Vagina (tissue), 2 donors: ENCODE data around the gene ERCC6L. TPM values are rescaled to one million over a fixed set of nuclear protein-coding genes. Genes with fewer than 3 reads are reported as not detected.

Experiments
- DNase-seq, 2 donors: peaks; one replicate each; pipeline ENCODE4 v3.0.0-alpha.2; 2017; ENCODE audit errors: extremely low spot score in 2 of 2
- H3K27ac ChIP-seq: fragments of 200-600 bp; sonication (generic); one replicate; pipeline ENCODE4 v1.5.1; 2019
- H3K27me3 ChIP-seq: fragments of 200-600 bp; sonication (generic); one replicate; pipeline ENCODE4 v1.5.1; 2019
- H3K36me3 ChIP-seq, 2 donors: fragments of 200-600 bp; sonication (generic); one replicate each; pipeline ENCODE4 v1.5.1; 2017 to 2019
- H3K4me1 ChIP-seq: fragments of 200-600 bp; sonication (generic); one replicate; pipeline ENCODE4 v1.5.1; 2019
- H3K4me3 ChIP-seq, 2 donors: fragments of 200-600 bp; sonication (generic); 1 replicate in 1 of 2; 2 replicates in 1 of 2; pipeline ENCODE4 v1.5.1; 2016 to 2019
- H3K9me3 ChIP-seq: fragments of 200-600 bp; sonication (generic); one replicate; pipeline ENCODE4 v1.5.1; 2019
- POLR2A ChIP-seq, 2 donors: fragments of 450-650 bp; IDR thresholded peaks; one replicate each; pipeline ENCODE4 v1.6.1; 2017; ENCODE audit warnings: antibody characterized with exemption in 2 of 2, mild to moderate bottlenecking in 2 of 2, moderate library complexity in 2 of 2
- POLR2AphosphoS5 ChIP-seq, 2 donors: sonication (generic); formaldehyde crosslinking; IDR thresholded peaks; one replicate each; pipeline ENCODE4 v1.9.0; 2017; ENCODE audit warnings: antibody characterized with exemption in 2 of 2, mild to moderate bottlenecking in 2 of 2, low read depth in 1 of 2; ENCODE audit not compliant: insufficient read depth in 1 of 2
- intact Hi-C: fragments of 100-400 bp; cut with DNase I; formaldehyde crosslinking; loops from one replicate; pipeline ENCODE4 v1.15.1; 2023
- total RNA-seq: library from RNA; depleted of rRNA; stranded (reverse); fragments of >200 nt; gene quantifications from one replicate; pipeline ENCODE4 v1.2.3, GENCODE V29; 2016
- TF ChIP-seq, protein P1 (sequence below), 3 experiments: fragments of 450-650 bp in 2 of 3; fragments of 200-600 bp in 1 of 3; sonication (generic) in 1 of 3; IDR thresholded peaks; one replicate each; pipeline ENCODE4 v1.5.1; 2017 to 2019; ENCODE audit warnings: antibody characterized with exemption in 3 of 3, mild to moderate bottlenecking in 2 of 3, moderate library complexity in 2 of 3

The ERCC6L gene
- total RNA-seq, 1 donor from 2014 or later, result 0.74 TPM

DNA sequence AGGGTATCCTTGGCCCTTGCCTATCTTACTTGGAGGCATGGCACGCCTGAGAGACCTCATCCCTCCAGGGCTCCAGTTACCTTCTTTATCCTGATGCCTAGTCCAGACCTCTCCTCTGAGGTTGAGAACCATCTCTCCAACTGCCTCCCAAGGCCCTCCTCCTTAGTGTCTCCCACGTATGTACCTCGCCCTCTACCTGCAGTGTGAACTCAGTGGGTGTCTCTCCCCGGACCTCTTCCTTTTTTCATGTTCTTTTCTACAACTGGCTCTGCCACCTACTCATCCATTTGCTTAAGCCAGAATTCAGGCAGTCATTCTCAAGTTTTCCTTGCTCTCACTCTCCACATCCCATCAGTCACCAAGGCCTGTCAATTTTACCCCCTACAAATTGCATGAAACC, 21.6 kb upstream of the ERCC6L start:
- intact Hi-C loops, result no loop called here
- no peaks in the 10 kb centered on the region for H3K27me3 ChIP-seq
- no peak overlapping the region for H3K4me3 ChIP-seq
- no peaks in the 10 kb centered on the region for H3K9me3 ChIP-seq
- no peaks in the 10 kb centered on the region for H3K36me3 ChIP-seq
- no peak overlapping the region for H3K27ac ChIP-seq
- DNase-seq, result no peak
- H3K4me1 ChIP-seq, result no peaks in the 10 kb centered on the region
- no peak for TF ChIP-seq POLR2AphosphoS5 (IDR thresholded peaks at IDR 0.05; ENCODE audit: insufficient read depth in 1 of 2, low read depth in 1 of 2)
- TF ChIP-seq POLR2A (IDR thresholded peaks at IDR 0.05), result no peak
- TF ChIP-seq, protein P1, sequence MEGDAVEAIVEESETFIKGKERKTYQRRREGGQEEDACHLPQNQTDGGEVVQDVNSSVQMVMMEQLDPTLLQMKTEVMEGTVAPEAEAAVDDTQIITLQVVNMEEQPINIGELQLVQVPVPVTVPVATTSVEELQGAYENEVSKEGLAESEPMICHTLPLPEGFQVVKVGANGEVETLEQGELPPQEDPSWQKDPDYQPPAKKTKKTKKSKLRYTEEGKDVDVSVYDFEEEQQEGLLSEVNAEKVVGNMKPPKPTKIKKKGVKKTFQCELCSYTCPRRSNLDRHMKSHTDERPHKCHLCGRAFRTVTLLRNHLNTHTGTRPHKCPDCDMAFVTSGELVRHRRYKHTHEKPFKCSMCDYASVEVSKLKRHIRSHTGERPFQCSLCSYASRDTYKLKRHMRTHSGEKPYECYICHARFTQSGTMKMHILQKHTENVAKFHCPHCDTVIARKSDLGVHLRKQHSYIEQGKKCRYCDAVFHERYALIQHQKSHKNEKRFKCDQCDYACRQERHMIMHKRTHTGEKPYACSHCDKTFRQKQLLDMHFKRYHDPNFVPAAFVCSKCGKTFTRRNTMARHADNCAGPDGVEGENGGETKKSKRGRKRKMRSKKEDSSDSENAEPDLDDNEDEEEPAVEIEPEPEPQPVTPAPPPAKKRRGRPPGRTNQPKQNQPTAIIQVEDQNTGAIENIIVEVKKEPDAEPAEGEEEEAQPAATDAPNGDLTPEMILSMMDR (IDR thresholded peaks at IDR 0.05), result no peak

DNA sequence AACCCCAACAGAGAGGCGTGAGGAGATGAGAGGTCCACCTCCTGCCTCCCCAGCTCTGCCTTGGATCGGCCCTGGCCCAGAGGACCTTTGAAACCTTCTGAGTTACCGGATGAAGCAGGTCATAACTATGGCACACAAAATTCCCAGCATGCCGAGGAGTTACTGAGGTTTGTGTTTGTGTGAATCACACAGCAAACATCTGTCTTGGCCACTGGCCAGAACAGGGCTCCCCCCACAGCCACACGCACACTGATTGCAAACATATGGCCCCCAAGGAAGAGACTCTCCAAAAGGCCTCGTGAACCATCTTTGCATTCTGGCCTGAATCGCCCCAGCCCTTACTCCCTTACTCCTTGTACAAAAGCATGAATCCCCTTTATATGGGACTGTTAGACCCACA, 19.3 kb upstream of the ERCC6L start:
- TF ChIP-seq POLR2AphosphoS5 (IDR thresholded peaks at IDR 0.05; ENCODE audit: insufficient read depth in 1 of 2, low read depth in 1 of 2), result no peak
- TF ChIP-seq, protein P1 (IDR thresholded peaks at IDR 0.05), result no peak
- TF ChIP-seq POLR2A (IDR thresholded peaks at IDR 0.05), result no peak
- H3K36me3 ChIP-seq, result no peaks in the 10 kb centered on the region
- intact Hi-C loops, result no loop called here
- no peaks in the 10 kb centered on the region for H3K27me3 ChIP-seq
- H3K4me3 ChIP-seq, result no peak overlapping the region
- no peak overlapping the region for H3K27ac ChIP-seq
- no peak for DNase-seq
- no peaks in the 10 kb centered on the region for H3K9me3 ChIP-seq
- no peaks in the 10 kb centered on the region for H3K4me1 ChIP-seq

DNA sequence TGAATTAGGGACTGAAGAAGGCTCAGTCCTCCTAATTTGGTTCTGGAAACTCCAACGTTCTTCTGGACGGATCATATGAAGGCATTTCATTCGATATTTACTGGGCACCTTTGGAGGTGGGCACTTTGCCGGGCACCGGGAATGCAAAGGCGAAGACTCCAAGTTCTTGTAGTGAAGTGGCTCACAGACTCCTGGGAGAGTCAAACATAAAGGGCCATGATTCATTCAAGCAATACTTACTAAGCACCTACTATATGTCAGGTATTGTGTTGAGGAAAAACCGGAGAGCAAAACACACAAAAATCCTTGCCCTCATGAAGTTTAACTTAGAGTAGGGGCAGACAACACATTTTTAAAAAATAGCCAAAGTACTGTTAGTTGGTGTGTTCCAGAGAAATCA, 17.0 kb upstream of the ERCC6L start:
- Histone ChIP-seq H3K4me1 (no peaks in the 10 kb centered on the region), H3K27ac (no peak overlapping the region), H3K27me3 (no peaks in the 10 kb centered on the region), H3K36me3 (no peaks in the 10 kb centered on the region), H3K9me3 (no peaks in the 10 kb centered on the region), H3K4me3 (no peak overlapping the region)
- intact Hi-C loops, result no loop called here
- DNase-seq, result no peak
- TF ChIP-seq, protein P1 (IDR thresholded peaks at IDR 0.05), result no peak
- TF ChIP-seq POLR2A (IDR thresholded peaks at IDR 0.05) (no peak), POLR2AphosphoS5 (IDR thresholded peaks at IDR 0.05; ENCODE audit: insufficient read depth in 1 of 2, low read depth in 1 of 2) (no peak)

DNA sequence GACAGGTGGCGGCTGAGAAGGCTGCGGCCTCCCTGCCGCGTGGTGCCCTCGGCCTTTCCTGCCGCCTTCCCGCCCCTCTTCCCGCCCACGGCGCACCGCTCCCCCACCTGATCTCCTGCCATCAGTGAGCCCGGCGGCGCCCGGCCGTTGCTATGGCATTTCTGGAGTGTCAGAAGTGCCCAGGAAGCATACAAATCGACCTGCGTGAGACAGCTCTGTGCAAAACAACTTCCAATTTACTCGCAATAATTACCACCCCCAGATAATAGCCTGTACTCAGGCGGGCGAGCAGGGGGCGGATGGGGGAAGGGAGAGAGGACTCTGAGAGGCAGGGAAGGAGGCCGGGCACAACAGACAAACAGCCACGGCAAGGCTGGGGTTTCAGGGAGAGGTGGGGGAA, 16.6 kb upstream of the ERCC6L start:
- no peak for TF ChIP-seq POLR2AphosphoS5 (IDR thresholded peaks at IDR 0.05; ENCODE audit: insufficient read depth in 1 of 2, low read depth in 1 of 2)
- TF ChIP-seq POLR2A (IDR thresholded peaks at IDR 0.05), result no peak
- no peak for DNase-seq
- Histone ChIP-seq H3K27ac (no peak overlapping the region), H3K36me3 (no peaks in the 10 kb centered on the region), H3K4me1 (no peaks in the 10 kb centered on the region), H3K4me3 (no peak overlapping the region), H3K9me3 (no peaks in the 10 kb centered on the region), H3K27me3 (no peaks in the 10 kb centered on the region)
- intact Hi-C loops, result no loop called here

DNA sequence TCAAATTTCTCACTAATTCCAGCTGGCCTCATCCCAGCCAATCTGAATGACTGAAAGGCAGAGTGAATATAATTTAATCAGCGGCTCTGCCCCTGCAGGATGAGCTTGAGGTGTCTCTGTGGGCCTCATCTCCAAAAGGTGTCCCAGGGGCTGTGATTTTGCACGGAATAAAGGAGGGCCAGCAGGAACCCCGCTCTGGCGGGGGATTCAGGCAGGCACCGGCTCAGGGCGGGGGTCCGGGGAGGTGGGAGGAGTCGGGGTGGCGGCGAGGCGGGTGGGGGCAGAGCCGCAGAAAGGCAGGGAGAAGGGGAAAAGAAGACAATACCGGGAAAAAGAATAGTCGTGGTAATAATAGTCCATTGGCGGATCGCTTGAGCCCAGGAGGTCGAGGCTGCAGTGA, 16.0 kb upstream of the ERCC6L start:
- H3K9me3 ChIP-seq, result no peaks in the 10 kb centered on the region
- H3K36me3 ChIP-seq, result no peaks in the 10 kb centered on the region
- H3K4me1 ChIP-seq, result no peaks in the 10 kb centered on the region
- H3K27ac ChIP-seq, result no peak overlapping the region
- no peaks in the 10 kb centered on the region for H3K27me3 ChIP-seq
- DNase-seq, result no peak
- intact Hi-C loops, result no loop called here
- H3K4me3 ChIP-seq, result no peak overlapping the region
- TF ChIP-seq, protein P1 (IDR thresholded peaks at IDR 0.05), result no peak
- TF ChIP-seq POLR2A (IDR thresholded peaks at IDR 0.05), result no peak

DNA sequence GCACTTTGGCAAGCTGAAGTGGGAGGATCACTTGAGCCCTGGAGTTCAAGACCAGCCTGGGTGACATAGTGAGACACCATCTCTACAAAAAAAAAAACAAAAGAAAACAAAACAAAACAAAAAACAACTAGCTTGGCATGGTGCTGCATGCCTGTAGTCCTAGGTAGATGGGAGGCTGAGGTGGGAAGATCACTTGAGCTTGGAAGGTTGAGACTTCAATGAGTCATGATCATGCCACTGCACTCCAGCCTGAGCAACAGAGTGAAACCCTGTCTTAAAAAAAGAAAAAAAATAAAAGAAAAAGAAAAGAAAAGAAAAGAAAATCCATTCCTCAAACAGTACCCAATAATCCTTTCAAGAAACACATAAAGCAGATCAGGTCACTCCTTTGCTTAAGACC, 14.9 kb upstream of the ERCC6L start:
- no peak for TF ChIP-seq POLR2A (IDR thresholded peaks at IDR 0.05)
- TF ChIP-seq POLR2AphosphoS5 (IDR thresholded peaks at IDR 0.05; ENCODE audit: insufficient read depth in 1 of 2, low read depth in 1 of 2), result no peak
- TF ChIP-seq, protein P1 (IDR thresholded peaks at IDR 0.05), result no peak
- no peaks in the 10 kb centered on the region for H3K27me3 ChIP-seq
- H3K36me3 ChIP-seq, result no peaks in the 10 kb centered on the region
- no peaks in the 10 kb centered on the region for H3K9me3 ChIP-seq
- intact Hi-C loops, result no loop called here
- no peak overlapping the region for H3K4me3 ChIP-seq
- no peak for DNase-seq
- no peak overlapping the region for H3K27ac ChIP-seq
- H3K4me1 ChIP-seq, result no peaks in the 10 kb centered on the region
